H1 (cell line): ENCODE data around the gene MRPS9. TPM values are rescaled to one million over a fixed set of nuclear protein-coding genes. Genes with fewer than 3 reads are reported as not detected.
A peak's percentile ranks its signal among the peaks of the same experiment; 100 is the strongest.

ENCODE experiments used
- CTCF ChIA-PET: fragments of 300-600 bp; sonication (Branson Sonifier 250); formaldehyde crosslinking; loops from one replicate; lab custom pipeline; 2021; ENCODE audit not compliant: partially characterized antibody; lab: Charles Lee
- POLR2A ChIA-PET: fragments of 300-600 bp; sonication (Branson Sonifier 250); formaldehyde crosslinking; loops from one replicate; lab custom pipeline; 2021; ENCODE audit warnings: inconsistent platforms; ENCODE audit not compliant: partially characterized antibody; lab: Charles Lee
- DNase-seq, 2 experiments: peaks; one replicate each; pipeline versions ENCODE4 v3.0.0 to v3.0.0-alpha.2; 2010 to 2022; ENCODE audit warnings: low spot score in 2 of 2, low read depth in 1 of 2, mixed read lengths in 1 of 2
- FAIRE-seq: peaks from 2 replicates; lab custom pipeline; 2011; peaks lifted over from hg19 to GRCh38; lab: Jason Lieb, UNC
- H2AFZ ChIP-seq: 2 replicates; pipeline ENCODE4 v1.8.1; 2012; ENCODE audit warnings: low read length, inconsistent platforms
- H2AK5ac ChIP-seq: 2 replicates; pipeline ENCODE4 v1.6.1; 2013; ENCODE audit warnings: low read depth, low read length
- H2BK120ac ChIP-seq: replicated peaks from 2 replicates; pipeline ENCODE3; 2013; ENCODE audit warnings: low read depth, low read length, inconsistent platforms
- H2BK12ac ChIP-seq: 2 replicates; pipeline ENCODE4 v1.6.1; 2013; ENCODE audit warnings: low read depth, low read length
- H2BK15ac ChIP-seq: 2 replicates; pipeline ENCODE4 v1.6.1; 2013; ENCODE audit warnings: low read length
- H2BK20ac ChIP-seq: 2 replicates; pipeline ENCODE4 v1.6.1; 2013; ENCODE audit warnings: low read length
- H2BK5ac ChIP-seq: 2 replicates; pipeline ENCODE4 v1.6.1; 2013; ENCODE audit warnings: low read depth, low read length
- H3K14ac ChIP-seq: 2 replicates; pipeline ENCODE4 v1.6.1; 2013; ENCODE audit warnings: inconsistent platforms; ENCODE audit not compliant: insufficient read length
- H3K18ac ChIP-seq: 2 replicates; pipeline ENCODE4 v1.6.1; 2013; ENCODE audit warnings: low read length; ENCODE audit errors: extremely low read depth
- H3K23ac ChIP-seq: 2 replicates; pipeline ENCODE4 v1.6.1; 2013; ENCODE audit warnings: inconsistent platforms; ENCODE audit not compliant: insufficient read length
- H3K23me2 ChIP-seq: 2 replicates; pipeline ENCODE4 v1.6.1; 2013; ENCODE audit warnings: low read depth, low read length
- H3K27ac ChIP-seq: 2 replicates; pipeline ENCODE4 v1.6.1; 2011; ENCODE audit warnings: low read depth, low read length, inconsistent platforms
- H3K27me3 ChIP-seq, 4 experiments: replicated peaks in 1 of 4; 1 replicate in 1 of 4; 2 replicates in 3 of 4; pipeline versions ENCODE4 v1.6.1 to v1.8.1; 2011 to 2013; ENCODE audit warnings: low read length in 3 of 4, mild to moderate bottlenecking in 3 of 4, inconsistent platforms in 2 of 4, mixed read lengths in 2 of 4, moderate library complexity in 1 of 4; ENCODE audit not compliant: control insufficient read depth in 3 of 4, insufficient read depth in 3 of 4; ENCODE audit errors: extremely low read depth in 1 of 4
- H3K36me3 ChIP-seq, 4 experiments: 2 replicates each; pipeline versions ENCODE4 v1.6.1 to v1.8.1; 2011 to 2013; ENCODE audit warnings: mild to moderate bottlenecking in 4 of 4, low read length in 3 of 4, moderate library complexity in 2 of 4, control low read depth in 1 of 4, inconsistent platforms in 1 of 4; ENCODE audit not compliant: insufficient read depth in 4 of 4, control insufficient read depth in 2 of 4
- H3K4ac ChIP-seq: replicated peaks from 2 replicates; pipeline ENCODE3; 2013; ENCODE audit warnings: low read length, low read depth, mixed read lengths, inconsistent platforms; ENCODE audit not compliant: insufficient read length
- H3K4me1 ChIP-seq, 4 experiments: replicated peaks in 1 of 4; 1 replicate in 1 of 4; 2 replicates in 3 of 4; pipeline versions ENCODE4 v1.6.1 to v1.8.1; 2011 to 2013; ENCODE audit warnings: low read length in 3 of 4, inconsistent platforms in 2 of 4, mixed read lengths in 1 of 4; ENCODE audit not compliant: insufficient read depth in 4 of 4, control insufficient read depth in 3 of 4
- H3K4me2 ChIP-seq, 2 experiments: 2 replicates each; pipeline versions ENCODE4 v1.6.1 to v1.8.1; 2011 to 2013; ENCODE audit warnings: low read depth in 2 of 2, low read length in 2 of 2, control low read depth in 1 of 2, inconsistent platforms in 1 of 2, mild to moderate bottlenecking in 1 of 2; ENCODE audit not compliant: insufficient read depth in 1 of 2
- H3K4me3 ChIP-seq, 4 experiments: fragments of 200-600, 300-600 bp in 1 of 4; sonication (generic), shearing (Covaris generic), sonication (Bioruptor Twin) in 1 of 4; 2 replicates each; pipeline versions ENCODE4 v1.5.1 to v1.8.1; 2011 to 2016; ENCODE audit warnings: low read length in 4 of 4, low read depth in 3 of 4, control low read depth in 2 of 4, inconsistent platforms in 2 of 4, mild to moderate bottlenecking in 2 of 4, mixed read lengths in 1 of 4, moderate library complexity in 1 of 4; ENCODE audit not compliant: insufficient read depth in 2 of 4; ENCODE audit errors: extremely low read depth in 1 of 4
- H3K56ac ChIP-seq: replicated peaks from 2 replicates; pipeline ENCODE3; 2013; ENCODE audit warnings: low read depth, mild to moderate bottlenecking, mixed read lengths, low read length, inconsistent platforms; ENCODE audit not compliant: insufficient read length
- H3K79me1 ChIP-seq: 2 replicates; pipeline ENCODE4 v1.6.1; 2013; ENCODE audit warnings: low read depth, low read length, control low read depth
- H3K79me2 ChIP-seq, 2 experiments: 2 replicates each; pipeline versions ENCODE4 v1.6.1 to v1.8.1; 2012 to 2013; ENCODE audit warnings: low read length in 2 of 2, mild to moderate bottlenecking in 2 of 2, inconsistent platforms in 1 of 2; ENCODE audit not compliant: insufficient read depth in 2 of 2, control insufficient read depth in 1 of 2
- H3K9ac ChIP-seq, 4 experiments: replicated peaks in 1 of 4; 1 replicate in 1 of 4; 2 replicates in 3 of 4; pipeline versions ENCODE4 v1.6.1 to v1.8.1; 2011 to 2013; ENCODE audit warnings: low read depth in 3 of 4, low read length in 3 of 4, control low read depth in 2 of 4, mild to moderate bottlenecking in 2 of 4, moderate library complexity in 2 of 4, inconsistent platforms in 1 of 4; ENCODE audit errors: extremely low read depth in 1 of 4
- H3K9me3 ChIP-seq, 2 experiments: 2 replicates each; pipeline versions ENCODE4 v1.6.1 to v1.8.1; 2012 to 2013; ENCODE audit warnings: mild to moderate bottlenecking in 2 of 2, moderate library complexity in 2 of 2, control low read depth in 1 of 2, inconsistent platforms in 1 of 2, low read depth in 1 of 2, low read length in 1 of 2, mixed read lengths in 1 of 2; ENCODE audit not compliant: insufficient read depth in 2 of 2
- H4K20me1 ChIP-seq, 2 experiments: replicated peaks in 1 of 2; 2 replicates each; pipeline versions ENCODE3 to v1.8.1; 2011 to 2013; ENCODE audit warnings: inconsistent platforms in 2 of 2, low read length in 2 of 2, mild to moderate bottlenecking in 1 of 2; ENCODE audit not compliant: insufficient read depth in 2 of 2, control insufficient read depth in 1 of 2
- H4K5ac ChIP-seq: 2 replicates; pipeline ENCODE4 v1.6.1; 2013; ENCODE audit warnings: low read length, low read depth, mixed read lengths, inconsistent platforms; ENCODE audit not compliant: insufficient read length
- H4K8ac ChIP-seq: 2 replicates; pipeline ENCODE4 v1.8.0; 2013; ENCODE audit warnings: mild to moderate bottlenecking, moderate library complexity, low read length, inconsistent platforms; ENCODE audit not compliant: insufficient read depth; ENCODE audit errors: extremely low read depth
- H4K91ac ChIP-seq: replicated peaks from 2 replicates; pipeline ENCODE3; 2013; ENCODE audit warnings: low read length, mixed read lengths, inconsistent platforms; ENCODE audit not compliant: insufficient read length
- CEBPB ChIP-seq: IDR thresholded peaks from 2 replicates; pipeline ENCODE4 v1.6.1; 2012; ENCODE audit warnings: low read depth, low read length
- EGR1 ChIP-seq: IDR thresholded peaks from 2 replicates; pipeline ENCODE4 v1.6.1; 2011; ENCODE audit warnings: low read depth, low read length, borderline replicate concordance
- HDAC2 ChIP-seq, 2 experiments: fragments of 300-600 bp in 1 of 2; sonication (generic) in 1 of 2; IDR thresholded peaks; 2 replicates each; pipeline ENCODE4 v1.6.1; 2011 to 2012; ENCODE audit warnings: low read depth in 2 of 2, low read length in 2 of 2, mild to moderate bottlenecking in 2 of 2, moderate library complexity in 2 of 2, borderline replicate concordance in 1 of 2, inconsistent platforms in 1 of 2
- KDM1A ChIP-seq: fragments of 200-600, 300-600 bp; sonication (generic); IDR thresholded peaks from 2 replicates; pipeline ENCODE4 v1.7.1; 2016; ENCODE audit warnings: mild to moderate bottlenecking, low read length, borderline replicate concordance
- SIN3A ChIP-seq, 2 experiments: IDR thresholded peaks in 1 of 2; conservative IDR thresholded peaks in 1 of 2; 2 replicates each; pipeline ENCODE4 v1.6.1; 2011 to 2012; ENCODE audit warnings: low read length in 2 of 2, improper control_type of control experiment in 1 of 2, low read depth in 1 of 2, mild to moderate bottlenecking in 1 of 2
- SIX5 ChIP-seq: IDR thresholded peaks from 2 replicates; pipeline ENCODE4 v1.6.1; 2011; ENCODE audit warnings: mild to moderate bottlenecking, low read depth, low read length
- SP2 ChIP-seq: IDR thresholded peaks from 2 replicates; pipeline ENCODE4 v1.6.1; 2012; ENCODE audit warnings: mild to moderate bottlenecking, low read length, inconsistent platforms
- SRF ChIP-seq: IDR thresholded peaks from 2 replicates; pipeline ENCODE4 v1.6.1; 2011; ENCODE audit warnings: mild to moderate bottlenecking, low read depth, low read length, moderate library complexity
- SUZ12 ChIP-seq: fragments of 200-600 bp; sonication (generic); IDR thresholded peaks from 2 replicates; pipeline ENCODE4 v1.6.1; 2012; ENCODE audit warnings: mild to moderate bottlenecking, inconsistent platforms, low read length, moderate library complexity, mixed read lengths
- TBP ChIP-seq: IDR thresholded peaks from 2 replicates; pipeline ENCODE4 v1.6.1; 2011; ENCODE audit warnings: low read depth, low read length, improper control_type of control experiment
- WGBS, 2 experiments: shearing (Covaris generic) in 1 of 2; methylation state at CpG; one replicate each; pipeline versions ENCODE4 v1.1.6 to v1.1.7; 2013 to 2015; ENCODE audit warnings: low lambda C conversion rate in 2 of 2, mixed read lengths in 2 of 2, inconsistent platforms in 1 of 2, low coverage in 1 of 2, missing lambda C conversion rate in 1 of 2; ENCODE audit not compliant: insufficient replicate concordance in 2 of 2, insufficient coverage in 1 of 2, insufficient read length in 1 of 2; ENCODE audit errors: extremely low coverage in 1 of 2, missing lambda C conversion rate in 1 of 2; 5-methylcytosine and 5-hydroxymethylcytosine counted together
- polyA plus RNA-seq, 7 experiments: library from polyadenylated mRNA; depleted of rRNA in 3 of 7; stranded (reverse) in 5 of 7; unstranded in 2 of 7; fragments of >200 nt in 5 of 7; fragments of 200-250 nt in 2 of 7; gene quantifications; 1 replicate in 5 of 7; 2 replicates in 1 of 7; 4 replicates in 1 of 7; pipeline versions ENCODE4 v1.2.1 to v1.2.3, GENCODE V29; 2011 to 2013; ENCODE audit warnings: missing spikeins in 2 of 7, mixed read lengths in 2 of 7
- total RNA-seq: library from RNA; stranded (reverse); fragmentation: NEBNext Ultra II Directional; extraction: Animal tissue kit (Norgen Biotek cat#: 25700); gene quantifications from 2 replicates; pipeline ENCODE4 v1.2.1, GENCODE V29; 2021
- TF ChIP-seq, protein P1 (sequence below): IDR thresholded peaks from 2 replicates; pipeline ENCODE4 v1.6.1; 2011; ENCODE audit warnings: low read length, improper control_type of control experiment

The MRPS9 gene
- total and polyA plus RNA-seq, 2 of the 8 experiments (the other 6 are each of a cell fraction or from before 2014, with no cell fraction given), result 36.2 to 71.0 TPM

GRCh38 chr2:105056245-105056644 is 18.4 kb downstream of the MRPS9 start:
- no peak overlapping the region for H3K4me3 ChIP-seq
- H2BK15ac ChIP-seq, result no peak overlapping the region
- peaks cover 4% of the 10 kb centered on the region for H3K79me1 ChIP-seq
- no peak overlapping the region for H2BK120ac ChIP-seq
- no peak overlapping the region for H3K23ac ChIP-seq
- H2BK20ac ChIP-seq, result no peak overlapping the region
- ChIA-PET CTCF (no interaction called here), POLR2A (interaction anchor here (0.8 kb wide), 1 partner anchor 18 kb away, joined by 3 read pairs; the partner anchor contains the start of gene MRPS9)
- no peak overlapping the region for H2BK12ac ChIP-seq
- H3K4me1 ChIP-seq, result no peaks in the 10 kb centered on the region
- no peaks in the 10 kb centered on the region for H3K9me3 ChIP-seq
- H3K4me2 ChIP-seq, result no peak overlapping the region
- no peak overlapping the region for H3K4ac ChIP-seq
- peaks cover 0 to 1% of the 10 kb centered on the region in 2 experiments for H4K20me1 ChIP-seq
- no peak overlapping the region for H4K5ac ChIP-seq
- H3K9ac ChIP-seq, result 0 out of 7 replicates have a peak overlapping the region, but pooled peaks of 1 of the 4 experiments have one; percentile 32
- no peak overlapping the region for H3K56ac ChIP-seq
- H2AK5ac ChIP-seq, result no peak overlapping the region
- H3K18ac ChIP-seq, result no peak overlapping the region
- no peaks in the 10 kb centered on the region for H3K23me2 ChIP-seq
- H3K14ac ChIP-seq, result no peak overlapping the region
- FAIRE-seq (no peak), DNase-seq (no peak)
- no peaks in the 10 kb centered on the region for H3K27me3 ChIP-seq
- peaks cover 0 to 11% (median 2%) of the 10 kb centered on the region in 4 experiments; a peak in 3 of 8 replicates for H3K36me3 ChIP-seq
- no peak overlapping the region for H4K8ac ChIP-seq
- no peak for TF ChIP-seq KDM1A
- no peak for TF ChIP-seq TBP
- no peak for TF ChIP-seq CEBPB
- no peak for TF ChIP-seq SP2
- TF ChIP-seq HDAC2 (IDR thresholded peaks at IDR 0.05; ENCODE audit: borderline replicate concordance in 1 of 2, low read depth in 2 of 2, low read length in 2 of 2), result no peak
- no peak for TF ChIP-seq SIX5
- TF ChIP-seq, protein P1, sequence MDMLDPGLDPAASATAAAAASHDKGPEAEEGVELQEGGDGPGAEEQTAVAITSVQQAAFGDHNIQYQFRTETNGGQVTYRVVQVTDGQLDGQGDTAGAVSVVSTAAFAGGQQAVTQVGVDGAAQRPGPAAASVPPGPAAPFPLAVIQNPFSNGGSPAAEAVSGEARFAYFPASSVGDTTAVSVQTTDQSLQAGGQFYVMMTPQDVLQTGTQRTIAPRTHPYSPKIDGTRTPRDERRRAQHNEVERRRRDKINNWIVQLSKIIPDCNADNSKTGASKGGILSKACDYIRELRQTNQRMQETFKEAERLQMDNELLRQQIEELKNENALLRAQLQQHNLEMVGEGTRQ, result no peak
- TF ChIP-seq SRF, result no peak
- no peak for TF ChIP-seq SIN3A (conservative IDR thresholded peaks at IDR 0.05 in 1 of 2, IDR thresholded peaks at IDR 0.05 in 1 of 2; ENCODE audit: low read depth in 1 of 2, low read length in 2 of 2)
- no peak for TF ChIP-seq EGR1
- no peak for TF ChIP-seq SUZ12
- no peak overlapping the region for H2AFZ ChIP-seq
- H3K27ac ChIP-seq, result no peak overlapping the region
- H4K91ac ChIP-seq, result no peak overlapping the region
- WGBS, 2 experiments, result 85% methylated on average over 3 of the region's 3 CpGs; no CpG with 5 or more reads in 1 of the 2 experiments
- peaks cover 0 to 61% of the 10 kb centered on the region in 2 experiments; a peak in 3 of 4 replicates for H3K79me2 ChIP-seq
- H2BK5ac ChIP-seq, result no peak overlapping the region
